Activated effector memory CD4-positive, alpha-beta T cell treated with Interleukin-2 at 50 U/mL for 16 hours (primary cell): ENCODE data around the gene DENND1B.
"Not testable (repeated sequence)": the region's sequence is repeated elsewhere in the genome, so short reads cannot be mapped to it uniquely, and the experiment has no call there.

ENCODE experiments used
- DNase-seq: peaks from one replicate; pipeline ENCODE4 v3.0.0-alpha.2; 2020

Gene DENND1B

DNA sequence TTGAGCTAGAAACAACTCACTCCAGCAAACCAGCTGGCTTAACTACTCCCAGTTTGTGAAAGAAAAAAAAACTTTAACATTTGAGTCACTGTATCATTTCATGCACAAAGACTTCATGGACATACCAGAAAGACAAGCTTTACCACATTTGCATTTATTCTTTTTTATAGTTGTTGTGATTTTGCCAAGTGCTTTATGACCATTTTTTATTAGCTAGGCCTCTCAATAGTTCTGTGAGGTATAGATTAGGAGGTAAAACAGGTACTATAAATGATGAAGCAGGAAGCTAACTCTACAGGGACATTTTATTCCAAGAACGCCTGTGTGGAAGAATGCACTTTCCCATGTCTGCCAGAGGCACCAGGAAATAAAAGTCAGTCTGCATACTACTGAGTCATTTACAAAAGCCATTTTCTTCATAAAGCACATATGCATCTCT, 8.2 kb upstream of the DENND1B start:
- DNase-seq, result no peak

DNA sequence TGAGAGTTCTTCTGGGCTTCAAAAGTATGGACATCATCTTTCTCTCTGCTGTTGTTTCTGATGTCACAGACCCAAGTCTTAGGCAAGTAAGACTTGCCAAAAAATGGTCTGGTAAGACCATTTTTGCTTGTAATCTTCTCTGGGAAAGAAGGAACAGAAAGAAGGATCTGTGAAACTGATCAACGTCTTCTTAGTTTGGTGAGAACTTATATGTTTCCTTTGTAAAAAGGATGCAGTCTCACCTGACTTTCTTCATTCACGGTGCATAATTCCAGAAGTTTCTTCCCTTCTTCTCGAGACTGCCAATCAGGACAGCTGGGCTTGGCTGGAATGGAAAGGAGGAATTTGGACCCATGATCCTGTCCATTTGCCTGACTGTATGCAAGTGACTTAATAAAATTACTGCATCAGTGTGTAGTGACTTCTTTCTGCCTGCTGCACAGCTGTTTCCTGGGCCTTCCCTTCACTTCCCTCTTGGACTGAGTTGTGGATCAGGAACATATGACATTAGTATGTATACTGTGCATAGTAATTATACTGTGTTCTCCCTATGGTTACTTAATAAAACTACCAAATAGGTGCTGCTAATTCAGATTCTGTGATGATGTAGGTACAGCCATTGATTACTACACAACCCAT, 7.6 kb upstream of the DENND1B start:
- no peak for DNase-seq

DNA sequence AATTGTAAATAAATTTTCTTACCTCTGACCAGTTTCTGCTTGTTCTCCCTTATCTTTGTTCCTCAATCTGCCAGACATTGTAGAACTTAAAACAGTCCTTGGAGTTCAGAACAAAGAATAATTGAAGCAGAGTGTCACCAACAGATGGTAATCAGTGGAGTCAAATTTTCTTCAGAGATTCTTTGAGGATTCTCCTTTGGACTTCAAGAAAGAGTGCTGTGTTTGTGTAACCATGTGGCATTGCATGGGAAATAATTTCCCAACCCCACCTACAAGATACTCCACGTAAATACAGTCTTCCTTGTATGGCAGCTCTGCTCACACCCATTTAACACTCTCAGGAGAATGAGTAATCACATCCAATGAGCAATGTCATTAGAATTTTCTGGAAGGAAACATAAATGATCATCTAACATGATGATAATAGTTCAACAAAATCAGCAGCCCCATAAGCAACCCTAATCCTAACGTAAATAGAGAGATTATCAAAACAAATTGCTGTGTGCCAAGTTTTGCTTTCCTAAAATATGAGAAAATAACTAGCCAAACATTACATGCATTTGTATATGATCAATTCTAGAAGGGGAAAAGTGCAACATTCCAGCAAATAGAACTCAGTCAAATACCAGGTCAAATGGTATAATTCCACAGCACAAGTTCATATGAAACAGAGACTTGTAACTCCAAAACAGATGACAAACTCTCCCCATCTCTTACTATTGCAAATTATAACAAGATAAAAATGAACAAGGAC, 6.9 kb upstream of the DENND1B start:
- no peak for DNase-seq

DNA sequence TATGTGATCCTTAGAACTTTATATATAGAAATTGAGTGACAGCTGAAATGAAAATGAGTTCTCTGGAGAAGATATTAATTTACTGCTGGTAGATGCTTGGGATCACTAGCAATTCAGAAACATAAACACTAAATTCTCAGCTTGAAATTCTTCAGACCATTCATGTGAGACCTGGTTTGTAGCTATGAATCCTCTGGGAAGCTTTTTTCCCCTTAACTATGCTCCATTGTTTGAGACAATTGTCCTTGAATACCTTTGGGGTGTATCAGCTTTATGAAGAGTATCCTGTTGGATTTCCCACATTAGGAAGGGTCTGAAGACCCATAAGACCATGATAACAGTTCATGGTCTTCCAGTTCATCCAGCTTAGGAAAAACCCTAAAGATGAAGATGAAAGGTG, 4.6 kb upstream of the DENND1B start:
- DNase-seq, result no peak

DNA sequence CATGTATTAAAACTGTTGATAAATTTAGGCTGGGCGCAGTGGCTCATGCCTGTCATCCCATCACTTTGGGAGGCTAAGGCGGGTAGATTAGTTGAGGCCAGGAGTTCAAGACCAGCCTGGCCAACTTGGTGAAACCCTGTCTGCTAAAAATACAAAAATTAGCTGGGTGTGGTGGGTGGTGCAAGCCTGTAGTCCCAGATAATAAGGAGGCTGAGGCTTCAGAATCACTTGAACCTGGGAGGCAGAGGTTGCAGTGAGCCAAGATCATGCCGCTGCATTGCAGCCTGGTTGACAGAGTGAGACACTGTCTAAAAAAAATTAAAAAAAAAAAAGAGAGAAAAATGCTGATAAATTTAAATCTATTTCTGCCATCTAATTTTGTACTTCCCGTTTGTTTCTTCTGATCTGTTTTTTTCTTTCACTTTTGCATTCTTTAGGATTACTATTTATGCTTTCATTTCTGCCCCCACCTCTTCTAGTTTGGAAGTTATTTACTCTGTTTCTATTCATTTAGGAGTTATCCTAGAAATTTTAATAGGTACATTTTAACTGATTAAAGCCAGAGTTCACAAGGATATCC, 3.2 kb upstream of the DENND1B start:
- DNase-seq, result no peak

DNA sequence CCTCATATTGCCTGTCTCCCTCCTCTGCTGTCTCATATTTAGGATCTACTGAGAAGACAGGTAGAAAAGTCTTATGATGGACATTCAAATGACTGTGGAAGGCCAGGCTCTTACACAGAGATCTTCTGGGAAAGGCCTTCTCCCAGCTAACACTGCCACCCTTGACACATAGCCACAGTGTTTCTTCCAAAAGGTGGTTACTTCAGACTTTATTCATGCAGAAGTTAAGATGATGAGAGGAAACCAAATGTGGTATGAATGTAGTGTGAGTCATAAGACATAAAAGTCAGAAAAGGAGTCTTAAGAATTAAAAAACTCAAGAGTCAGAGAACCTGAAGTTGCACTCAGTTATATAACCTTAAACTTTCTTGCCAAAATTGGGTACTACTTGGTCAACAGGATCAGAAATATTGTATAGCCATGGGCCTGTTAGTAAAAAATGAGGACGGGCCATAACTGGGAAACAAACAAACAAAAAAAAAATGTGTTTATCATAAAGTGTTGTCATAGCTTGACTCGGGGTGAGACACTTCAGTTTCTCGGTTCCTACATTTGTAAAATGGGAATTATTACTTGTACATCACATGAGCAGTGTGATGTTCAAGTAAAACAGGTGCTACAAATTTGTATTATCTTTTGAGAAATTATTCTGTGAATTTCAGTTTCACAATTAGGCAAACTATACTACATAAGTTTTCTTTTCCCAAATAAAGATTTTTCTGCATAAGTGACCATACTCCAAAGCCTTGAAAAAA, 1.2 kb upstream of the DENND1B start:
- DNase-seq, result no peak

DNA sequence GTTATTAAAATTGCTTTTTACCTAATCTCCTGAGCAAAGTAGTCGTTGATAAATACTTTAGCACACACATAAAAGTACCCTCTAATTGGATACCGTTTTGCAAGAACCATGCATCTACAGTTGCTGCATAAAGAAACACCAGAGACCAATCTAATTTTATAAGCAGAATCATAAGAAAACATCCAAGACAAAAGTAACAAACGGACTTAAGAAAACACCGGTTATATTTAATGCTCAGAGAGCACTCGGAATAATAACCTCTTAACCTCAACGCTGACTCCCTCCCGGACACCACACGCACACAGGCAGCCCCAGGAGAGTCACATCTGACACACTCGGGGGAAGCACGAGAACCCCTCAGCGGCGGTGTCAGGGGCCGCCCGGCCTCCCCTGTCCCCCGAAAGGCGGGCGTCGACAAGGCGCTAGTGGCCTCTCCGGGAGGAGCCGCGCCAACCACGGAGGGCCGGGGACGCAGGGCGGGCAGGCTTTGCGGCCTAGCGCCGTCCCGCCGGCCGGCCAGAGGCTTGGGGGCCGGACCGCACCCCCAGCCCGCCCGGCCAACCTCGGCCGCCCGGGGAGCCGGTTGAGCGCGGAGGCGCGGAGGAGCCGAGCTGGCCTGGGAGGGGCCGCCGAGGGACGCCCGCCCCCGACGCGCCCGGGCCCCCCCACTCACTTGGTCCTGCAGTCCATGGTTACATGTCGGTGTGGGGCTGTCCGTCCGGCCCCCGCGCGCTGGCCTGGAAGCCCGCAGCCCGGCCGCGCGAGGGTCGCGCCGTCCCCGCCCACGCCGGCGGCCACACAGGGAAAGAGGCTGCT, 606 bp downstream of the DENND1B start:
- peak; percentile 36 for DNase-seq

DNA sequence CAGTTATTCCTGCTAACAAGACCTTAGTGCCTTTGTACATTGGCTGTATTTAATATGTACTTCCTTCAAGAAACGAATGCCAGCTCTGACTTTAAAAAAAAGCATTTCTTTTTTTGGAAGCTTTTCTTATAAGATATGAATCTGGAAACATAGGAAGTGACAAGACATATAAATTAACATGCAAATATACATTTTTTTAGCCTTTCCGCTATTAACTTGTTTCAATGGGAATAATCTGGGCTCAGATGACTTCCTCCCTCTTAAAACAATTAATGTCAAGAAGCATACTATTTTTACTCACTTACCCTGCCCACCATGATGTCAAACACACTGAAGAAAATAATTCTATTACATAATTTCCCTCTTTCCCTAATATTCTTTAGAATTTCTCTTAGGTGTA, 1.4 kb downstream of the DENND1B start:
- no peak for DNase-seq

DNA sequence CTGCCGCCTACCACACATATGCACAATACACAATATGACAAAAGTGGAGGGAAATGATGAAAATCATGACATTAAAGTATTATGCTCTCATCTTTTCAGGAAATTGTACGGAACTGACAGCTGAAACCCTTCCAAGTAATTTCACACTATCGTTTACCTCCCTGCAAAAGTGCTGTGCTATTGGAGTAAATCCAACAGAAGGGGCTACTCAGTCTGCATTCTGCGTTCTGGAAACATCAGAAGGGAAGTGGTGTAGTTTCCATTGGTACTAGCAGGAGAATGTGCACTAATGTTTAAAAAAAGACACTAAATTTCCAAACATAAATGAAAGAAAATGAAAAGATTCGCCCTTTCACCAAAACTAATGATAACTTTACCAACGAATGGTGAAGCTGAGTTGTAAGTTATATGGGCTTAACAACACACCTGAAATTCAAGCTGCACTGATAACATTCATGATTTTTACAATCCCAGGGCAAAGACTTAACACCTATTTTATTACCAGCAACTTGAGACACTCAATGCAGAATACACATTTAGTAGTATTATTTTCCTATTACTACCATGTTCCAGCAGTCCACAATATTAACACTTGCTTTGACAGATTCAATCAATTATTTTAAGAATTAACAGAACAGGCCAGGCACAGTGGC, 3.2 kb downstream of the DENND1B start:
- DNase-seq, result no peak

DNA sequence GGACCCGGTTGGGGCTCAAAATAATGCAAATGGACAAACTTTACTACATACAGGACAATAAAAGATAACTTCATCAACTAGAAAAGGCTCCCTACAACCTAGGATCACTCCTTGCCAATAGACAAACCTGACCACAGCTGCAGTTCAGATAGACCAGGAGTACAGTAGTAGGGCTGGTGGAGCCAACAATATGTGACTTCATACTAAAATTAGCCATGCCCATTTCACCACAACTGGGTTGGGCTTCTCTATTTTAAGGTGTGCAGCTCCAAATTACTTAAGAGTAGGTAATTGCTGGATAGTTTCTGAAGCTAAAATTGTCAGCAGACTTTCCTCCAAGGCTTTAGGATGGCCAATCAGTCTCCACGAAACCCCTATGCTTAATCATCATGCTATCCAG, 3.9 kb downstream of the DENND1B start:
- DNase-seq, result no peak

DNA sequence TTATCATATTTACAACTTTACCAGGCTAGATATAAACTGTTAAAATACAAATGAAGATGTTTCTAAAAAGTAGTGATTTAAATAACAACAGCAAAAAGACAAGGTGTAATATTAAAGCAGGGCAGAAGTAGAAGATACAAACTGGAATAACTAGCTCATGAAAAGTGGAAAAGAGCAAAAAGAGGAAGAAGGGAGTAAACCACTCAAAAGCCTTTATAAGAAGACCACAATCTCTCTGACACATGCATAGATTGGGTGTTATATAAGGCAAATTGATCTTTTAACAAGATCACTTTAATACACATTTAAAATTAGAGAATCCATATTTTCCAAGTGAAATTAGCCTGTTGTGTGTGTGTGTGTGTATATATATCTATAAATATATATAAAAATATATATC, 5.0 kb downstream of the DENND1B start:
- DNase-seq, result no peak

DNA sequence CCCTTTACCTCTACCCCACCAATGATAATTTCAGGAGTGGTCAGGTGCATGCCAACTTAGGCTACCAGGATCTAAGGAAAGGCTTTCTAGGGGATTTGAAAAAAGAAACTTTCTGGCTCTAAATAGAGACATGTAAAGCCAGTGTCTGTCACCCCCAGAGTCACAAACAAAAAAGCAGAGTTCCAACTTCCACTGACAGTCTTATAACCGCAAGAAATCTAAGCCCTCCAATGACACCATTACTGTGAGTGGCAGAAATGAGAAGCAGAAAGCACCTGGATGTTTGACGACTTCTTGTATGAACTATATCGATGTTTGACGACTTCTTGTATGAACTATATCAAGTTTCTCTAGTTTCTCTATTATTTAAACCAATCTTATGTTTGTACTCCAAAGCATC, 6.0 kb downstream of the DENND1B start:
- DNase-seq, result no peak

DNA sequence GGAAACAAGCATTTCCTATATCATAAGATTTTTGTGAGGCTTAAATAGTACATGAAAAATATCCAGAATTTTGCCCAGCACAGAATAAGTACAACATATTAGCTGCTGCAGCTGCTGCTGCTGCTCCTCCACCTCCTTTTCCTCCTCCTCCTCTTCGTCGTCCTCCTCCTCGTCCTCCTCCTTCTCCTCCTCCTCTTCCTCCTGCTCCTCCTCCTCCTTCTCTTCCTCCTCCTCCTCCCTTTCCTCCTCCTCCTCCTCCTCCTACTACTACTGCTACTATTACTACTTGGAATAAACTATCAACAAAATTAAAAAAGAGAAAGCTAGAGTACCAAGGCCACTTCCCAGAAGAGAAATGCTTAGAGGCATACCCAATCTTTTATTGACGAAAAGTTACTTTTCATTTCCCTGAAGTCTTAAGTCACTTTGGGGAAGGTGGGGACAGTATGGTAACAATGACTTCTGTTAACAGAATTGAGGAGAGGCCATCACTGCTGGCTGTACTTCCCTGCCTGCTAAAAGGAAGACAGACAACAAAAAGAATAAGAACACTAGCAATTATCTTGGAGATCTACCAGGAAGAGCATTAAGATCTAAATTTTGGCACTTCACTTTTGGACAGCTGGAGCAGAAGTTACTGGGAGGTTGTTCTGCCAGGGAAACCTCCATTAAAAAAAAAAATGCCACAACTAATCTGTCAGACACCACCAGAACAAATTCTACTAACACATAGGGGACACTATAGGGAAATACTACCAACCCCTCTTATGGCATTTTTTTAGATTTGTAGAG, 7.1 kb downstream of the DENND1B start:
- DNase-seq, result no peak

DNA sequence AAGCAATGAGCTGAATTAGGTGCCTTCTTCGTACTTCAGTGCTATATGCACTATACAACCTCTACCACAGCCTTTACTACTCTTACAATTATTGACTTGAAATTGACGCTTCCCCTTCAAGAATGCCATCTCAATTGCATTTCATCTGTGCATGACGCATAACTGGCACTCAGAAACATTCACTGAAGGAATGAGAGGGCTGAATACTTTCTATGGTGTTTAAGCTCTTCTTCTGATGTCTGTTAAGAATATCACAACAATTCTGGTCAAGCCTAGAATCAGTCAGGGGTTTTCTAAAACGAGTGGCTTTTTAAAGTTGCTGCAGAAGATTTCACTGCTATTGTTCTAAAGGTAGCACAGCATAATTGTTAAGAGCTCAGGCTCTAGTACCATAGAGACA, 11.5 kb downstream of the DENND1B start:
- DNase-seq, result no peak

DNA sequence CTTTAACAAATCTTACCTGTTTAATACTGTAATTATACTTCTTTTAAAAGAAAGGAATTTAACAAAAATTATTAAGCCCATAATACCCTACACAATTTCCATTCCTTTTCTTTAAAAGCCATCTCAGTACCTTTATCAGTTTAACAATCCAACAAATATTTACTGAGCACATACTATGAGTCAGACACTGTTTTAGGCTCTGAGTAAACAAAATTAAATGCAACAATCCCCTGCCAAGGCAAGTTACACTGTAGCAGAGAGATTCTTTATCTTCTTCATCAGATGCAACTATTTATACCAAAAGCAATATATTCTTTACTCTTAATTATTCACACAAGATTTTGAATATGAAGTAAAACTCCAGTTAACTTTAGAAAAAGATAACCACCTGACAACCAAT, 12.0 kb downstream of the DENND1B start:
- no peak for DNase-seq

DNA sequence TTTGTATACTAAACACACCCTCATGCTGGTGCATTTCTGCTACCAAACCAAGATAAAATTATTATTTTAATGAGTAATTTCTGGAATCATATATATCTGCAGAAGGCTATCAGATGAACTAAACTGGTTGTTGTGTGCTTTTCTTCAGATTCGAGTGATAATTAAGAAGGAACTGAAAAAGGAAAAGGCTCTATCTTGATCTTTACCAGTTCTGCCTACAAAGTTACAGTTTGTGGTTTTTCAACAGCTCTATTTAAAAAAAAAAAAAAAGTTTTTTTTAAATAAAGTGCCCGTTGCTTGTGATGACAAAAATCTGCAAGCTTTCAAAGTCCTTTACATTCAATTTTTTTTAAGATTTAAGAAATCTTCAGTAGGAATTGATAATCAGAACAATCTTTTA, 13.6 kb downstream of the DENND1B start:
- DNase-seq, result no peak

DNA sequence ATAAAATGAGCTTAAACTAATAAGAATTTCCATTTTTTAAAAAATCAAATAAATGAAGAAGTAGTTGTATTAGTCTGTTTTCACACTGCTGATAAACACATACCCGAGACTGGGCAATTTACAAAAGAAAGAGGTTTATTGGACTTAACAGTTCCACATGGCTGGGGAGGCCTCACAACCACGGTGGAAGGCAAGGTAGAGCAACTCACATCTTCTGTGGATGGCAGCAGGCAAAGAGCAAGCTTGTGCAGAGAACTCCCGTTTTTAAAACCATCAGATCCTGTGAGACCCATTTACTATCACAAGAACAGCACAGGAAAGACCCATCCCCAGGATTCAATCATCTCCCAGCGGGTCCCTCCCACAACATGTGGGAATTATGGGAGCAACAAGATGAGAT, 19.7 kb downstream of the DENND1B start:
- not testable (repeated sequence) for DNase-seq

DNA sequence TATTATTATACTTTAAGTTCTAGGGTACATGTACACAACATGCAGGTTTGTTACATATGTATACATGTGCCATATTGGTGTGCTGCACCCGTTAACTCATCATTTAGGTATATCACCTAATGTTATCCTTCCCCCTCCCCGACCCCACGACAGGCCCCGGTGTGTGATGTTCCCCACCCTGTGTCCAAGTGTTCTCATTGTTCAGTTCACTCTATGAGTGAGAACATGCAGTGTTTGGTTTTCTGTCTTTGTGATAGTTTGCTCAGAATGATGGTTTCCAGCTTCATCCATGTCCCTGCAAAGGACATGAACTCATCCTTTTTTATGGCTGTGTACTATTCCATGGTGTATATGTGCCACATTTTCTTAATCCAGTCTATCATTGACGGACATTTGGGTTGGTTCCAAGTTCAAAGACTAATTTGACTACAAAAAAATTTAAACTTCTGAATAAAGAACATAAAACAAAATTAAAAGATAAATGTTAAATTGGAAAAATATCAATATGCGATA, 22.6 kb downstream of the DENND1B start:
- not testable (repeated sequence) for DNase-seq

DNA sequence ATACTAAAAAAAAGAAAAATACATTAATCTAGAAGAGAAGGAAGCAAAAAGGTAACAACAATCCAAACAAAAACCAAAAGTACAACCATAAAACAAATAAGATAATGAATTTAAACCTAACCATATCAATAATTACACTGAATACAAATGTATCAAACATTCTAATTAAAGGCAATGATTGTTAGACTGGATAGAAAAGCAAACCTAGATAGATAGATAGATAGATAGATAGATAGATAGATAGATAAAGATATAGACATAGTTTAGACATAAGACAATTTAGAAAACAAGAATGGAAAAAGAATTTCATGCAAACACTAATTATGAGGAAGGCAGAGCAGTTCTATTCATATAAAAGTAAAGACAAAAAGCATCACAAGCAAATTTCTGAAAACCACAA, 24.9 kb downstream of the DENND1B start:
- no peak for DNase-seq

DNA sequence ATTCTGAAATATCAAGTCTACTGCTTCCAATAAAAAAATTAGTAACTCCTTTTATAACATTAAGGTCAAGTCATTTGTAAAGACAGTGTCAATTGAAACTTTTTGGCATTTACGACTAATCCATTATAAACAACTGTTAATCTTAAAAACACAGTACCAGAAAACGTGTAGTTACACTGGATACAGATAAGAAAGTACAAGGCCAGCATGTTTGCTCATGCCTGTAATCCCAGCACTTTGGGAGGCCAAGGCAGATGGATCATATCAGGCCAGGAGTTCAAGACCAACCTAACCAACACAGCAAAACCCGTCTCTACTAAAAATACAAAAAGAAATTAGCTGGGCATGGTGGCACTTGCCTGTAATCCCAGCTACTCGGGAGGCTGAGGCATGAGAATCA, 29.4 kb downstream of the DENND1B start:
- DNase-seq, result no peak

DNA sequence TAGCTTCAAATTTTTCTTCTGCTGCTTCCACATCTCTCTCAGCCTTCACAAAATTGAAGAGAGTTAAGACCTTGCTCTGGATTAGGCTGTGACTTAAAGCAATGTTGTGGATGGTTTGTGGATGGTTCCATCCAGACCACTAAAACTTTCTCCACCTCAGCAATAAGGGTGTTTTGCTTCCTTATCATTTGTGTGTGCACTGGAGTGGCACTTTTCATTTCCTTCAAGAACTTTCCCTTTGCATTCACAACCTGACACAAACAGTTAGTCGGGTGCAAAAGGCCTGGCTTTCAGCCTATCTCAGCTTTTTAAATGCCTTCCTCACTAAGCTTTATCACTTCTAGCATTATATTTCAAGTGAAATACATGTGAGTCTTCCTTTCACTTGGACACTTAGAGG, 30.3 kb downstream of the DENND1B start:
- no peak for DNase-seq
